ENCODE results near the gene BANF1.

Gene BANF1, protein sequence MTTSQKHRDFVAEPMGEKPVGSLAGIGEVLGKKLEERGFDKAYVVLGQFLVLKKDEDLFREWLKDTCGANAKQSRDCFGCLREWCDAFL

DNA sequence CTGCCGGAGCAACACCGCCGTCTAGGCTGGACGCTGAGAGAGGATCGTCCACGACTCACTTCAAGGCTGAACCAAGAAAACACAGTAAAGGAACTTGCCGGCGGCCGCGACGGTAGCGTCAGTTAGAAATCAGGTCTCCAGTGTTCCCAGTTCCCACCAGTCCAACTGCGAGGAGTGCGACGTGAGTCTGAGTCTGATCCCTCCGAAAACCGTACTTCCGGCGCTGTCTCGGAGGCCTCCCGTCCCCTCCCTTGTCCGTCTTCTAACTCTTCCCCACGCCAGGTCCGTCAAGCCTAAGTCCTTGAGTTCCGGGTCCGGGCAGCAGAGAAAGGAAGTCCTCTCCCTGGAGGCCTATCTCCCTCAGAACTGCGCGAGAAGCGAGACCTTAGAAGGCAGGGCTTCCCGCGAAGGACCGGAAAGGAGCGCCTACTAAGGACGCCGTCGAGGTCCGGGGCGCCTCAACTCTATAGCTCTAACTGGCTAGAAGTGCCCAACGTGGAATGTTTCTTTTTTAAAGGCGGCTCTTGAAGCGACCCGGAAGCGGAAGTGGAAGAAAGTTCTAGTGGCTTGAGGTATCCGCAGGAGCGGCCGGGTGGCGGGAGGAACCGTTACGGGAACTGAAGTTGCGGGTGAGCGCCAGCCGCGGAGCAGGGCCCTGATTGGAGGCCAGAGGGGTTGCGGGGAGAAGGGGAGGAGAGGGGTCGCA is at the start of gene BANF1, which contains the start of gene EIF1AD:
Gene BANF1 (plus strand): TSS at position 562 of the 706 bp plus-strand sequence. CDS start 748 bp downstream, outside the sequence.
Gene EIF1AD (minus strand): TSS at position 216 of the 706 bp plus-strand sequence. CDS start 1,768 bp downstream, outside the sequence.
- DNase-seq: peak; percentile 92
- ATAC-seq: peak; percentile 91

DNA sequence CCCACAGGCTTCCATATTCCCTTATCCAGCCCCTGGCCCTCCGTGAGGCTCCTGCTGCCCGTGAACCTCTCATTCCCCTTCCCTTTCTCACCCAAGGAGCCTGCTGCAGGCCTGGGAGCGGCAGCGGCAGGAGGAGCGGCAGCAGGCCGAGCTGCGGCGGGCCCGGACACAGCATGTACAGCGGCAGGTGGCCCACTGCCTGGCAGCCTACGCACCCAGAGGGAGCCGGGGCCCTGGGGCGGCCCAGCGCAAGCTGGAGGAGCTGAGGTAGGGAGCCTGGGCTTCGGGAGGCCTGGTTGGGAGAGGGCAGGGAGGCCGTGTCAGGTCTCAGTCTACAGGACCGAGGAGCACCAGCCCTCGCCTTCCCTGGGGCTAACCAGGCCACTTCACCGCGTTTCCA is 48.8 kb upstream of the BANF1 start:
- ATAC-seq (no peak), DNase-seq (no peak)

DNA sequence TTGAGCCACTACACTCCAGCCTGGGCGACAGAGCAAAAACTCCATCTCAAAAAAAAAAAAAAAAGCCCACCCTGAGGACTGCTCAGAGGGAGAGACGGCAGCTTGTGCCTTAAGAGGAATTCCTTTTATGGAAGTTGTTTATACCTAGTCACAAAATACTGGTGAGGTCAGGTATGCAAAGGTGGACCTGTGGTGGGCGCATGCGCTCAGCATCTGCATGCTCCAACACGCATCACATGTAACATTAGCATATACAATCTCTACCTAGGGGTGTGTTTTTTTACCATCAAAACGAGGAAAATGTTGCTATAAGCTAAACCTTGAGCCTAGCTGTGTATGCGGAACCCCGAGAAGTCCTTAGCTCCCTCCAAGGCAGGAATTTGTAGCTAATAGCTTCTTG is 47.5 kb upstream of the BANF1 start:
- ATAC-seq: no peak
- DNase-seq: no peak

DNA sequence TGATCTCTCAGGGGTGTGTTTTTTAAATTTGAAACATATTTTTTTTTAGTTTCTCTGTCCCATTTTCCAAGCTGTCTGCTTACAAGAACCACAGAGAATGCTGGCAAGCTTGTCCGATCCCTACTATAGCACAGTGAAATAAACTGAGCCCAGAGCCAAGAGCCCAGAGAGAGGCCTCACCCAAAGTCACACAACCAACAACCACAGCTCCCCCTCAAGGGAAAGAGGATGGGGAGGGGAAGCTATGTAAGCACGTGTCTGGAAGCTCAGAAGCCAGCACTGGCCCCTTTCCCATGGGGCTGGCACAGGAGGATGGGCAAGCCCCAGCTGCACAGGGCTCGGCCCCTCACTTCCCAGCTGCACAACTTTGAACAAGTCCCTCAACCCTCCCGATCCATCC is 44.0 kb upstream of the BANF1 start:
- no peak for ATAC-seq
- no peak for DNase-seq

DNA sequence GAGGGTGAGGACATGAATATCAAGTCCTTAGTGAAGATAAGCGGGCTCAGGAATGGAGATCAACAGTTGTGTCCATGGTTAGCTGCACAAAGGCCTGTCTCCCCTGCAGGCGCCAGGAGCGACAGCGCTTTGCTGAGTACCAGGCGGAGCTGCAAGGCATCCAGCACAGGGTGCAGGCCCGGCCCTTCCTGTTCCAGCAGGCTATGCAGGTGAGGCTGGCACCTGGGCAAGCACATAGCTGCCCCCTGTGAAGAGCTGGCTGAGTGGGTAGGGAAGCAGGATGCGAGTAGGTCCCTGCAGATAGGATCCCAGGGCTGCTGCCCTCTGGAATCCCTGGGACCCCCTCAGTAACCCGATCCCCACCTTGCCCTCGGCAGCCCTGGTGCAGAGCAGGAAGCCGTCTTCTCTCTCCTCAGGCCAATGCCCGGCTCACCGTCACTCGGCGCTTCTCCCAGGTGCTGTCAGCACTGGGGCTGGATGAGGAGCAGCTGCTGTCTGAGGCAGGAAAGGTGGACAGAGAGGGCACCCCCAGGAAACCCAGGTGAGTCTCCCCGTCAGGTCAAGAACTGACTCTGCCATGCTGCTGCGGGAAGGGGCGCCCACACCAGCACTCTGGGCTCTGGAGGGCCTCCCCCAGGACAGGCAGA is 43.4 kb upstream of the BANF1 start:
- ATAC-seq: no peak

DNA sequence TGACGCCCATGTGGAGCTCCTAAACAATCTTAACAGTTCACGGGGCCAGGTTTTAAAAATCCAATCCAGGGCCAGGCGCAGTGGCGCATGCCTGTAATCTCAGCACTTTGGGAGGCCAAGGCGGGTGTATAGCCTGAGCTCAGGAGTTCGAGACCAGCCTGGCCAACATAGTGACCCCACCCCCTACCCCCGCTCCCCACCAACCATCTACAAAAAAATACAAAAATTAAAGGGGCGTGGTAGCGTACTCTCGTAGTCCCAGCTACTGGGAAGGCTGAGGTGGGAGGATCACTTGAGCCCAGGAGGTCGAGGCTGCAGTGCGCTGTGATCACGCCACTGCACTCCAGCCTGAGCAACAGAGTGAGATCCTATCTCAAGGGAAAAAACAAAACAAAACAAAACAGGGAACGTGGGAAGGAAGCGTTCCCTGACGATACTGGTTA is 41.5 kb upstream of the BANF1 start:
- no peak for ATAC-seq

More for the DNA sequence above, 43.4 kb upstream of the BANF1 start:
- DNase-seq: no peak

DNA sequence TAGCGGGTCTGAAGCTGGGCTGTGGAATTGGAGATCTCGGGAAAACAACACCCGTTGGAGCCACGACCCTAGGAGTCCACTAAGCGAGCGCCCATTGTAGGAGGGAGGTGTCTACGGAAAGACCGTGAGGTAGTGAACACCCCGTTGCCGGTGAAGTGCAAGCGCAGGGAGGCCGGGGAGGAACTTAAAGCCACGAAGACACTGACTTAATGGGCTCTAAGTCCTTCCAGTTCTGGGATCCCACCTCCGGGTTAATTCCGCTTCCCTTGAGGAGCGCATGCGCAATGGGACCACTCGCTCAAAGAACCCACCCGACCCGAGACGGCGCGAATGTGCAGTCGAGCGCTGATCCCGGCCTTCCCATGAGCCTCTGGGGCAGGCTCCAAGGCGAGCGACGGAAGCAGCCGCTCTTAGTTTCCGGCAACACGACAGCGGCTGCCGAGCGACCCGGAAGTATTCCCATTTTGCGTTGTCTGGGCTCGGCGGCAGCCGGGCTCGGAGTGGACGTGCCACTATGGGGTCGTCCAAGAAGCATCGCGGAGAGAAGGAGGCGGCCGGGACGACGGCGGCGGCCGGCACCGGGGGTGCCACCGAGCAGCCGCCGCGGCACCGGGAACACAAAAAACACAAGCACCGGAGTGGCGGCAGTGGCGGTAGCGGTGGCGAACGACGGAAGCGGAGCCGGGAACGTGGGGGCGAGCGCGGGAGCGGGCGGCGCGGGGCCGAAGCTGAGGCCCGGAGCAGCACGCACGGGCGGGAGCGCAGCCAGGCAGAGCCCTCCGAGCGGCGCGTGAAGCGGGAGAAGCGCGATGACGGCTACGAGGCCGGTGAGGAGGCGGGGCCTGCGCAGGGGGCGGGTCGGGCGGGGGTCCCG is 40.8 kb upstream of the BANF1 start, which contains the start of gene SART1:
Gene SART1 (plus strand): TSS at position 468 of the 874 bp plus-strand sequence. CDS start 47 bp downstream, at position 515.
- peak; percentile 96 for ATAC-seq

More for the DNA sequence above, 41.5 kb upstream of the BANF1 start:
- no peak for DNase-seq

DNA sequence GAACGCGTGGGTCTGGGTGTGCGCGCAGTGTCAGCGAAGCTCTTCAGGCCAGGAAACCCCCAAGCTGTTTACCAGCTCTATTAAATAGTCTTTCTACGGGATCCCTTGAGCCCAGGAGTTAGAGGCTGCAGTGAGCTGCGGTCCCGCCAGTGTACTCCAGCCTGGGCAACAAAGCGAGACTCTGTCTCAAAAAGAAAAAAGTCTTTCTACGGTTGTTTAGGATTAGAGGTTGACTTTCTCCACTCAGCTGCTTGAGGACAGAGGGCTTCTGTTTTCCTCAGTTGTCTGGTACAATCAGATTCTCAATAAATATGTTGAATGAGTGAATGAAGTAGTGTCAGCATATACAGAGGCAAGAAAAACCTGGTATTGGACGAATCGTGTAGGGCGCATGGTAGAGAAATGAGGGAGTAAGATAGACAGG is 40.1 kb upstream of the BANF1 start:
- ATAC-seq: no peak
- no peak for DNase-seq

More for the DNA sequence above, 40.8 kb upstream of the BANF1 start, which contains the start of gene SART1:
- DNase-seq: peak; percentile 97

DNA sequence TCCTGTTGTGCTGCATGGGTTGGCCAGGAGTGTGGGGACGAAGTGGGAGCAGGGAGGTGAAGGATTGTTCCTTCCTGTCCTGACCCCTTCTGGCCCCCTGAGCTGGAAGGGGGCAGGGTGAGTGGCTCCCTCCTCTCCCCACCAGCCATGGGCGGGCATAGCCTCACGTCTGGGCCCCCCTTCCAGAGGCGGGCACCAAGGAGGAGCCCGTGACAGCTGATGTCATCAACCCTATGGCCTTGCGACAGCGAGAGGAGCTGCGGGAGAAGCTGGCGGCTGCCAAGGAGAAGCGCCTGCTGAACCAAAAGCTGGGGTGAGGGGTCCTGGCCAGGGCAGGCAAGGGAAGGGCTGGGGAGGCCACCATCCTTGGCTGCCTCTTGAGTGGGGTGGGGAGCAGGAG is 37.4 kb upstream of the BANF1 start:
- no peak for DNase-seq
- no peak for ATAC-seq

DNA sequence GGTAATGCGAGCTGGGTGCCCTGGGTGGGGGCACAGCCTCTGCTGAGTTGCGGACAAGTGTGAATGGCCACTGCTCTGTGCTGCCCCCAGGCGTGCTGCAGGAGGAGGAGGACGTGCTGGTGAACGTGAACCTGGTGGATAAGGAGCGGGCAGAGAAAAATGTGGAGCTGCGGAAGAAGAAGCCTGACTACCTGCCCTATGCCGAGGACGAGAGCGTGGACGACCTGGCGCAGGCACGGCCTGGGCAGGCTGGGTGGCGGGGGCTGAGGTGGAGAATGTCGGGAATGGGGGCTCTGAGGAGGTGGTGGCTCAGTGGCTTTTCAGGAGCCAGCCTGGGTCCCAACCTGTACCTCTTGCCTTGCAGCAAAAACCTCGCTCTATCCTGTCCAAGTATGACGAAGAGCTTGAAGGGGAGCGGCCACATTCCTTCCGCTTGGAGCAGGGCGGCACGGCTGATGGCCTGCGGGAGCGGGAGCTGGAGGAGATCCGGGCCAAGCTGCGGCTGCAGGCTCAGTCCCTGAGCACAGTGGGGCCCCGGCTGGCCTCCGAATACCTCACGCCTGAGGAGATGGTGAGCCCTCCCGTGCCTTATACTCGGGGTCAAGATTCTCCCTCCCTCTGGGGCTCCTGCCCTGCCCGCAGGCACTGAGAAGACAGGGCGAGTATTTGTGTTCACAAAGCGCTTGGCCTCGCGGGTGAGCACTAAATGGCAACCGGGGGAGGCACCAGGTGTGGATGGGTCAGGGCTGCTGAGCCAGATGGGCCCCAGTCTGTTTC is 36.1 kb upstream of the BANF1 start:
- no peak for ATAC-seq
- no peak for DNase-seq

DNA sequence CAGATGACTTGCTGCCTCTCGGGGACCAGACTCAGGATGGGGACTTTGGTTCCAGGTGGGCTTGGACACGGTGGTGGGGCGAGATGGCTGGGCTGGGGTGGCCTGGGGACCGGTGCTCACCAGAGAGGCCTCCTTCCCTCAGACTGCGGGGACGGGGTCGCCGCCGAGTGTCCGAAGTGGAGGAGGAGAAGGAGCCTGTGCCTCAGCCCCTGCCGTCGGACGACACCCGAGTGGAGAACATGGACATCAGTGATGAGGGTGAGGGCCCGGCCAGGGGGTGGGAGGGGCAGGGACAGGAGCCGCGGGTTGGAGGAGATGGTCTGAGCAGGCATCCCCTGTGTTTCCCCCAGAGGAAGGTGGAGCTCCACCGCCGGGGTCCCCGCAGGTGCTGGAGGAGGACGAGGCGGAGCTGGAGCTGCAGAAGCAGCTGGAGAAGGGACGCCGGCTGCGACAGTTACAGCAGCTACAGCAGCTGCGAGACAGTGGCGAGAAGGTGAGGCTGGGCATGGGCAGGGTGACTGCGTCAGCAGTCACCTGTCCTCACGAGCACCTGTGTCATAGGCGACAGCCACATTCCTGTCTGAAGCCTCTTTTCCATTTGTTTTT is 34.9 kb upstream of the BANF1 start:
- ATAC-seq: no peak
- no peak for DNase-seq

DNA sequence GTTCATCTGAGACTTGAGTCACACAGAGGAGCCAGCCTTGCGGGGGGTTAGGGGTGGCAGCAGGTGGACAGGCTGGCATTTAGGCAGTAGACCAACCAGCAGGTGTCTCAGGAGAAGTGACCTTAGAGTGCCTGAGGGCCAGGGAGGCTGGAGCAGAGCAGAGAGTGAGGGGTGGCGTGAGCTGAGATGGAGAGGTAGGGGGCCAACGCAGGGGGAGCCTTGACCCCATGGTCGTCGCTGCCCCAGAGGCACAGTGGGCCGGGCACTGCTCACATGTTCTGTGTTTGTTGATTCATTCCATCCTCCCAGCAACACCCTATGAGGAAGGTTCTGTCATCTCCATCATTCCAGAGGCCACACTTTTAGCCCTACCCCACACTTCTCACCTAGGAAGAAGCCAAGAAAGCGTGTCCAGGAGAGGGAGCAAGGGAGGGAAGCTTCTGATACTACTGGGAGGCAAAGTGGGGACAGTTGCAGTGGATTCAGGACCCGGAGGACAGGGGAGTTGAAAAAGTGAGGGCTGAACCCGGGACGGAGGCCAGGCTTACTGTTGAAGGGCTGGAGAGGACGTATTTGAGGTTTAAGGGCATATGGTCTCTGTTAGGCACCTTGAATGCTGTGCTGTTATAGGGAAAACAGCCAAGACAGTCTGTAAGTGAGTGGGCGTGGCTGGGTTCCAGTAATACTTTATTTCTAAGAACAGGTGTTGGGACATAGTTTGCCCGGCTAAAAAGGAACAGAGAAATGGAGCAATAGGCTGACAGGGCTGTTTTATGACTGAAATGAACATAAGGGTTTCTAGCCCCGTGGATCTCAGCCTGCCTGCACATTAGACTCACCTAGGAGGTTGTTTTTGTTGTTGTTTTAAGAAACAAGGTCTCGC is 33.5 kb upstream of the BANF1 start:
- DNase-seq (no peak), ATAC-seq (no peak)

DNA sequence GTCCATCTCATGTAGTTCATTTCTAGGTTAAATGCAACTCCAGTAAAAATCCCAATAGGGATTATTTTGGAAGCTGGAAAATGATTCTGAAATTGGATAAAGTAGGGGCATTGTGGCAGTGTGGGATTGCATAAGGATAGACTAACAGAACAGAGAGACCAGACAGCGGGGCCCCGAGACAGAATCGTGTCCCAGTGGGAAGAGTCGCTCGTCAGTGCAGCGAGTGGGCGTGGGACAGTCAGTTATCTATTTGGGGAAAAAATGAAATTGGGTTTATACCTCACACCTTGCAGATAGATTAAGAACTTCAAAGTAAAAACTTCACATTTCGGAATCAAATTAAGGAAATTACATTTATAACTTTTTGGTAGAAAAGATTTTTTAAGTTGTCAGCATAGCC is 30.2 kb upstream of the BANF1 start:
- DNase-seq (no peak), ATAC-seq (no peak)

DNA sequence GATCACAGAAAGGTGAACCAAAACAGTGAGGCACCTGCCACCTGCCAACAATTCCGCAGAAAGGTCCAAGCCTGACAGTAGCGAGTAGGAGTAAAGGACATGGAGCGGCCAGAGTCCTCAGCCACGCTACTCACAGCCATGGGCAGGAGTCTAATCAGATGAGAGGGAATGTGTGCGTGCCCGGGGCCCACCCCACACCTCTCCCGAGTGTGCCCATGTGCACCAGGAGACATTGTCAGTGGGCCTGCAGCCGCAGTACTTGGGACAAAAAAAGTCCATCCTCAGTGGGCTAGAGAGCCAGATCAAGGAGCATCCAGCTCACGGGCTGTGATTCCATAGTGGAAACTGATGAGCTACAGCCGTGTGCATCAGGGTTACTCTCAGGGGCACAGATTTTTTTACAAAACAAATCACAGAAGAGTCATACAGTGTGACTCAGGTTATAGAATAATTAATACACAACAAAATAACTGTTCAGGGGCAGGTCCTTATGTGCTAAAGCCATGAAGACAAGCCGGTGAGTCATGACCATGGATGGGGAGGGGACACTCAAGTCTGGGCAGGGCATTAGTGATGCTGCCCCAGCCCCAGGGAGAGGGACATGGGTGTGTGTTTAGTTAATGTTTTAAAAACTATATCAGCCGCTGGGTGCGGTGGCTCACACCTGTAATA is 28.7 kb upstream of the BANF1 start:
- DNase-seq: no peak
- no peak for ATAC-seq

DNA sequence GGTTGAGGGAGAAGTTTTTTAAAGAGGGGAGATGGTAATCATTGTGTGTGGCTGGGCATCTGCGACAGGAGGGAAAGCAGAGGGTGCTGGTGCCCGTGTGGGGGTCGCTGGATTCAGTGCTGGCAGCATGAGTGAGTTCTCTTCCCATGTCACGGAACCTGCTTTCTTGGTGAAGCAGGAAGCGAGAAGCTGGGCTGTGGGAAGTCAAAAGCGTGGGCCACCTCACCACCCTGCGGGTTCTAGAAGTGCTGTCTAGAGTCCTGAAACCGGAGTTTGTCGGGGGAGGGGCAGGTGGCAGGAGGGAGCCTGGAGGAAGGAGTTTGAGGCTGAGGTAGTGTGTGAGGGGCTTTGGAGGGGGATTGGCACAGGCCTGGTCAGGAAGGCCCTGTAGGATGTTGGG is 26.5 kb upstream of the BANF1 start:
- DNase-seq (no peak), ATAC-seq (no peak)

DNA sequence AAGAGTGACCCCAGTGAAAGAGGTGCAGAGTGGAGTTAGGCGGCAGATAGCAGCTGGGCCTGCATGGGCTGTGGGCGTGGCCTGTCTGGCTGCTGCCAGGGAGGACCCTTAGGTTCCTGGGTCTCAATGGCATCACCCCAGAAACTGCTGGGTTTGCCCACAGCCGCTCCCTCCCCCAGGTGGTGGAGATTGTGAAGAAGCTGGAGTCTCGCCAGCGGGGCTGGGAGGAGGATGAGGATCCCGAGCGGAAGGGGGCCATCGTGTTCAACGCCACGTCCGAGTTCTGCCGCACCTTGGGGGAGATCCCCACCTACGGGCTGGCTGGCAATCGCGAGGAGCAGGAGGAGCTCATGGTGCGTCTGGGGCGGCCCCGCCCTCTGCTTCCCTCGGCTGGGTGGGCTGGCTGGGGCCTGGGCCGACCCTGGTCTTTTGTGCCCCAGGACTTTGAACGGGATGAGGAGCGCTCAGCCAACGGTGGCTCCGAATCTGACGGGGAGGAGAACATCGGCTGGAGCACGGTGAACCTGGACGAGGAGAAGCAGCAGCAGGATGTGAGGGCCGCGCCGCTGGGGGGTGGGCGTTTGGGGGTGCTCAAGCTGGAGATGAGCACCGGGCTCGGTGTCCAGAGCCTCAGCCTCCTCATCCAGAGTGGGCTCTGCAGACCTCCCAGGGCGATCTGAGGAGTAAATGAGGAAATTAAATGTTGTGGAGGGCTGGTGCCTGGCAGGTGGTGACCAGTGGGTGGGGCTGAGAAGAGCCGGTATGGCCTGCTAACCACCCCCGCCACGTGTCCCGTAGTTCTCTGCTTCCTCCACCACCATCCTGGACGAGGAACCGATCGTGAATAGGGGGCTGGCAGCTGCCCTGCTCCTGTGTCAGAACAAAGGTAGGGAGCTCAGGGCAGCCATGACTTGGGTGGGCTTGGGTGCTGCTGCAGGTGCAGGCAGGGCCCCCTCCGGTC is 25.8 kb upstream of the BANF1 start:
- no peak for ATAC-seq
- DNase-seq: no peak

DNA sequence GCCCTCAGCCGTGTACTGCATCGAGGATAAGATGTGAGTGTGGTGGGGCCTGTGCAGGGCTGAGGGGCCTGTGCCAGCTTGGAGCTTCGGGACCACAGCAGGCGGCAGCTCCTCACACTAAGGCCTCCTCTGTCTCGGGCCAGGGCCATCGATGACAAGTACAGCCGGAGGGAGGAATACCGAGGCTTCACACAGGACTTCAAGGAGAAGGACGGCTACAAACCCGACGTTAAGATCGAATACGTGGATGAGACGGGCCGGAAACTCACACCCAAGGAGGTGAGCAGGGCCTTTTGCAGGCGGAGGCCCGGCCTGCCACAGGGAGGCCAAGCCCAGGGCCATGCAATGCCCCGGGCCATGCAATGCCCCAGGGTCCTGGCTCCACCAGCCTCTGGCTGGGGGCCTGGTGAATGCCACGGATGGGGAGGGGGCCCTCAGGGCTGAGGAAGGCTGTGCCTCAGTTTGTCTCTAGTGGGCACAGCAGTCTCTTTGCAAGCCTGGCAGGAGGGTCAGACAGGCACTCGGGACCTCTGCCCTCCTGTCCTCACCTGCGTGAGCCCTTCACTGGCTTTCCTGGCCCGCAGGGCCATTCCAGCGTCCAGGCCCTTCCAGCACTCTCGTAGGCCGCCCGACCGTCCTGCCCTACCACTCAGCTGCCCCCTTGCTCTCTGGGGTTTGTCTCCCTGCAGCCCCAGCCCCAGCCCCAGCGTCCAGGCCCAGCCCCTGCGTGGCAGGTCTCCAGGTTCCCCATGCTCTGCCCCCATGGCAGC is 24.5 kb upstream of the BANF1 start:
- ATAC-seq (no peak), DNase-seq (no peak)

All from stimulated activated naive CD8-positive, alpha-beta T cell treated with anti-CD3 and anti-CD28 coated beads, Interleukin-15, Interleukin-2, amounts not matched to agents 100 U/mL and 50 U/mL, for 24 hours (primary cell).